Measurements from ENCODE around the gene HMCN1. TPM values are rescaled to one million over a fixed set of nuclear protein-coding genes. Genes with fewer than 3 reads are reported as not detected.

HMCN1 gene
- total and polyA plus RNA-seq, 2 donors from 2014 or later, result 0.97 to 2.7 TPM

- Histone ChIP-seq H3K36me3 (ENCODE audit: control insufficient read depth in 2 of 3, insufficient read depth in 3 of 3, low read length in 3 of 3) (no peaks in the 10 kb centered on the region), H3K9ac (ENCODE audit: low read length in 3 of 3) (no peak overlapping the region), H3K4me3 (ENCODE audit: low read length in 3 of 3) (no peak overlapping the region), H3K27me3 (ENCODE audit: control insufficient read depth, insufficient read depth, low read length) (no peaks in the 10 kb centered on the region), H3K27ac (ENCODE audit: low read depth in 2 of 2, low read length in 2 of 2) (no peak overlapping the region), H3K9me3 (ENCODE audit: control insufficient read depth in 2 of 3, insufficient read depth in 1 of 3, low read length in 3 of 3) (no peaks in the 10 kb centered on the region), H3K4me1 (ENCODE audit: control insufficient read depth in 2 of 3, insufficient read depth in 2 of 3, low read depth in 1 of 3, low read length in 3 of 3) (no peaks in the 10 kb centered on the region)
- TF ChIP-seq CTCF (IDR thresholded peaks at IDR 0.05; ENCODE audit: borderline replicate concordance, extremely low read depth, insufficient read depth), result no peak
- DNase-seq, result no peak
- intact Hi-C loops (cut with DNase I), result no loop called here
- FAIRE-seq, result no peak
These were observed 431.1 kb downstream of the HMCN1 start for GRCh38 chr1:186165303-186165702.

- no peaks in the 10 kb centered on the region for H3K36me3 ChIP-seq (ENCODE audit: control insufficient read depth in 2 of 3, insufficient read depth in 3 of 3, low read length in 3 of 3)
- TF ChIP-seq CTCF (IDR thresholded peaks at IDR 0.05; ENCODE audit: borderline replicate concordance, extremely low read depth, insufficient read depth), result no peak
- no peaks in the 10 kb centered on the region for H3K27me3 ChIP-seq (ENCODE audit: control insufficient read depth, insufficient read depth, low read length)
- no peaks in the 10 kb centered on the region for H3K9me3 ChIP-seq (ENCODE audit: control insufficient read depth in 2 of 3, insufficient read depth in 1 of 3, low read length in 3 of 3)
- H3K9ac ChIP-seq (ENCODE audit: low read length in 3 of 3), result no peak overlapping the region
- no peaks in the 10 kb centered on the region for H3K4me1 ChIP-seq (ENCODE audit: control insufficient read depth in 2 of 3, insufficient read depth in 2 of 3, low read depth in 1 of 3, low read length in 3 of 3)
- no peak for FAIRE-seq
- no peak overlapping the region for H3K4me3 ChIP-seq (ENCODE audit: low read length in 3 of 3)
- DNase-seq, result no peak
- intact Hi-C loops (cut with DNase I), result no loop called here
- H3K27ac ChIP-seq (ENCODE audit: low read depth in 2 of 2, low read length in 2 of 2), result no peak overlapping the region
These were observed 433.0 kb downstream of the HMCN1 start for GRCh38 chr1:186167096-186167668.

- intact Hi-C loops (cut with DNase I), result no loop called here
- no peak overlapping the region for H3K4me3 ChIP-seq (ENCODE audit: low read length in 3 of 3)
- H3K4me1 ChIP-seq (ENCODE audit: control insufficient read depth in 2 of 3, insufficient read depth in 2 of 3, low read depth in 1 of 3, low read length in 3 of 3), result no peaks in the 10 kb centered on the region
- FAIRE-seq, result no peak
- H3K36me3 ChIP-seq (ENCODE audit: control insufficient read depth in 2 of 3, insufficient read depth in 3 of 3, low read length in 3 of 3), result no peaks in the 10 kb centered on the region
- DNase-seq, result no peak
- H3K27me3 ChIP-seq (ENCODE audit: control insufficient read depth, insufficient read depth, low read length), result no peaks in the 10 kb centered on the region
- H3K9ac ChIP-seq (ENCODE audit: low read length in 3 of 3), result no peak overlapping the region
- no peaks in the 10 kb centered on the region for H3K9me3 ChIP-seq (ENCODE audit: control insufficient read depth in 2 of 3, insufficient read depth in 1 of 3, low read length in 3 of 3)
- TF ChIP-seq CTCF (IDR thresholded peaks at IDR 0.05; ENCODE audit: borderline replicate concordance, extremely low read depth, insufficient read depth), result no peak
- H3K27ac ChIP-seq (ENCODE audit: low read depth in 2 of 2, low read length in 2 of 2), result no peak overlapping the region
These were observed 441.4 kb downstream of the HMCN1 start for GRCh38 chr1:186175588-186175987.

Data from kidney (tissue), 14 donors.